Occipital lobe (tissue), 2 donors: ENCODE measurements around the gene HDLBP. TPM values are rescaled to one million over a fixed set of nuclear protein-coding genes. Genes with fewer than 3 reads are reported as not detected.

ENCODE experiments used
- DNase-seq: peaks from one replicate; lab custom pipeline; 2025; lab: John Stamatoyannopoulos, UW
- total RNA-seq: library from RNA; depleted of rRNA; stranded (reverse); fragments of >200 nt; gene quantifications from one replicate; pipeline ENCODE4 v1.2.3, GENCODE V29; 2014

The HDLBP gene
- total RNA-seq, 1 donor from 2014 or later, result 138 TPM

GRCh38 chr2:241257419-241258032, 57.9 kb downstream of the HDLBP start:
- no peak for DNase-seq

- no peak for DNase-seq
These were observed 59.3 kb downstream of the HDLBP start for GRCh38 chr2:241256168-241256545.

GRCh38 chr2:241255542-241256167, 59.8 kb downstream of the HDLBP start:
- DNase-seq, result no peak

- no peak for DNase-seq
These were observed 60.5 kb downstream of the HDLBP start for GRCh38 chr2:241254904-241255351.

- no peak for DNase-seq
These were observed 62.5 kb downstream of the HDLBP start for GRCh38 chr2:241252778-241253475.

- DNase-seq, result no peak
These were observed 65.8 kb downstream of the HDLBP start for GRCh38 chr2:241249654-241250053.

- DNase-seq, result no peak
These were observed 66.6 kb downstream of the HDLBP start for GRCh38 chr2:241248897-241249296.

GRCh38 chr2:241248289-241248688, 67.2 kb downstream of the HDLBP start:
- DNase-seq, result no peak

GRCh38 chr2:241244368-241244767, 71.1 kb downstream of the HDLBP start:
- DNase-seq, result no peak

GRCh38 chr2:241242306-241242705, 73.2 kb downstream of the HDLBP start:
- DNase-seq, result no peak

- DNase-seq, result no peak
These were observed 73.8 kb downstream of the HDLBP start for GRCh38 chr2:241241669-241242068.

GRCh38 chr2:241240320-241241004, 75.0 kb downstream of the HDLBP start:
- DNase-seq, result no peak

GRCh38 chr2:241239552-241240202, 75.8 kb downstream of the HDLBP start:
- DNase-seq, result no peak

GRCh38 chr2:241238693-241239198, 76.7 kb downstream of the HDLBP start:
- no peak for DNase-seq

- DNase-seq, result no peak
These were observed 77.5 kb downstream of the HDLBP start for GRCh38 chr2:241237949-241238371.

- no peak for DNase-seq
These were observed 78.4 kb downstream of the HDLBP start for GRCh38 chr2:241237047-241237446.

- DNase-seq, result no peak
These were observed 79.4 kb downstream of the HDLBP start for GRCh38 chr2:241235859-241236593.

GRCh38 chr2:241234962-241235740, 80.3 kb downstream of the HDLBP start:
- DNase-seq, result no peak

GRCh38 chr2:241234066-241234790, 81.2 kb downstream of the HDLBP start:
- DNase-seq, result no peak
